Subcutaneous adipose tissue (tissue), 4 donors: ENCODE measurements around the gene TEX12. TPM values are rescaled to one million over a fixed set of nuclear protein-coding genes. Genes with fewer than 3 reads are reported as not detected.

Source experiments
- CTCF ChIP-seq: fragments of 450-650 bp; IDR thresholded peaks from one replicate; pipeline ENCODE4 v1.5.1; 2016; ENCODE audit warnings: low read depth, mild to moderate bottlenecking, control low read depth, antibody characterized with exemption, moderate library complexity
- total RNA-seq, 4 donors: library from RNA; depleted of rRNA; stranded (reverse); fragments of >200 nt; gene quantifications; one replicate each; pipeline ENCODE4 v1.1.0, GENCODE V29; 2016

Gene TEX12
- total RNA-seq, 4 donors from 2014 or later, result 1.1 to 1.5 (median 1.5) TPM; not detected in 1

DNA sequence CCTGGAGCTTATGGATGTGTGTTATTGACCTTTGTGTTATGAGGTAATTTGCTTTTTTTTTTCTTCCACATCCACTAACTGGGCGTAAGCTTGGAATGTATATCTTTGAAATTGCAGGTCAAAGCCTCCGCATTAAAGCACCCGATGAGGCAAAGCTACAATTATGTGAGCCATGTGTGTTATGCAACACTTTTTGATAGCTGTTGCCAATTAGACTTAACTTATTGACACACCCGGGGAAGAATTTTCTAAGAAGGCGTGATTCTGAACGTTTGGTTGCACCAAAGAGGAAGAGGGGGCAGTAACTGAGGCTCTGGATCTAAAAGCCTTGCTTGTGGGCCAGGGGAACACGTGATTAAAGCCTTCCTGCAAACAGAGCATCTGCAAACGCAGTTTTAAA is 610 bp upstream of the TEX12 start:
- no peak for TF ChIP-seq CTCF

DNA sequence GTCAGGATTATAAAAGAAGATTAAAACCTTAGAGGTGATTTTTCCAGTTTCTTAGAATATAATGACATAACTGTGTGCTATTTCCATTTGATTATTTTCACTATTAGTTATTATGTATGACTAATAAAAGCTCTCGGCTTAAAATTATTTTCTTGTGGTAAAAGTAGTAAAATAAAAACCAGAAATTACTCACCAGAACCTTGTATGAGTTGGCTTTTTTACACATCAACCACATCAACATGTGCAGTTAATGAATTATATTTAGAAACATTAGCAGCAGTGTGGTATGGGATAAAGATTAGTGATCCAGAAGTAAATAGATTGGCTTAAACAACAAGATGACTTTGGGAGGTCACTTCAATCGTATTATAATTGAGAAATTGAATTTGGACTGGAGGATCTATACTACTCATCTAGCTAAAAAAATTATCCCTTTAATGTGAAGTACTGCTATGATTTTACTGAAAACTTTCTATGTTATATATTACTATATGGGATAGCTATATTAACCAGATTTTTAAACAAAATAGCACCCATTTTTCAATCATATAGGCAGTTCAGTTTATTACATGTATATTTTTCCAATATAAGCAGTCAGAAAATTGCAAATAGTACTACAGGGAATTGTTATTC is 5.3 kb downstream of the TEX12 start:
- TF ChIP-seq CTCF, result no peak

GRCh38 chr11:112173152-112173551 is 6.0 kb downstream of the TEX12 start:
- TF ChIP-seq CTCF, result no peak

- TF ChIP-seq CTCF, result no peak
Measured at GRCh38 chr11:112174789-112175598, 7.8 kb downstream of the TEX12 start, which contains the start of gene BCO2. TSS of gene BCO2 (plus strand) at chr11:112175512. CDS start at chr11:112175602, 90 bp downstream.

GRCh38 chr11:112175599-112175952 is 8.4 kb downstream of the TEX12 start:
- TF ChIP-seq CTCF, result no peak

- no peak for TF ChIP-seq CTCF
Measured at GRCh38 chr11:112176077-112176476, 8.9 kb downstream of the TEX12 start.

DNA sequence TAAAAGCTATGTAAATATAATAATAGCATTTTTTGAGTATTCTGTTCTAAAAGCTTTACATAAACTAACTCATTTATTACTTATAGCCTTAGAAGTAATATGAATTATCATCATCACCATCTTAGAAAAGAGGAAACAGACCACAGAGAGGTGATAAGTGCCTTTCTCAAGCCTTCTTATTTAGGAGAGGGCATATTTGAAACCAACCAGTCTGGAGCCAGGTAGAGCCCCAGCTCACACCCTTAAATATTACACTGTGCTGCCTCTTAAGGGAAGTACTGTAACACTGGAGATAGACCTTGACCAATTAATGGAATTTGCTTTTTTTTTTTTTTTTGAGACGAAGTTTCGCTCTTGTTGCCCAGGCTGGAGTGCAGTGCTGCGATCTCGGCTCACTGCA is 10.4 kb downstream of the TEX12 start:
- TF ChIP-seq CTCF, result no peak
